Measurements from ENCODE around the gene VWA5B1. TPM values are rescaled to one million over a fixed set of nuclear protein-coding genes. Genes with fewer than 3 reads are reported as not detected.
"Not testable (repeated sequence)": the region's sequence is repeated elsewhere in the genome, so short reads cannot be mapped to it uniquely, and the experiment has no call there.

VWA5B1 gene
- total RNA-seq, 1 experiment from 2014 or later: not detected

- POLR2A ChIA-PET (ENCODE audit: unreplicated experiment): no interaction called here
Measured at GRCh38 chr1:20284625-20285024, 6.0 kb upstream of the VWA5B1 start.

GRCh38 chr1:20285510-20285909, 5.2 kb upstream of the VWA5B1 start:
- BruUV-seq (replicated peaks): no TSS peak
- no peak overlapping the region for H3K9ac ChIP-seq (ENCODE audit: low read length)
- no peaks in the 10 kb centered on the region for H4K20me1 ChIP-seq (ENCODE audit: low read length)
- intact Hi-C loops (cut with micrococcal nuclease): no loop called here
- H3K79me2 ChIP-seq (ENCODE audit: low read length): no peaks in the 10 kb centered on the region
- no peaks in the 10 kb centered on the region for H3F3A ChIP-seq (ENCODE audit: low read length, unreplicated experiment)
- ChIA-PET CTCF (no interaction called here), POLR2A (ENCODE audit: unreplicated experiment) (no interaction called here)
- H3K4me1 ChIP-seq (ENCODE audit: insufficient read depth, low read length): no peaks in the 10 kb centered on the region
- H3K4me2 ChIP-seq (ENCODE audit: low read length): no peak overlapping the region
- DNase-seq (no peak), ATAC-seq (no peak)
- H3K9me2 ChIP-seq (replicated peaks; ENCODE audit: low read length): no peaks in the 10 kb centered on the region
- H3K27ac ChIP-seq (ENCODE audit: low read length): no peak overlapping the region
- no peak overlapping the region for H2AFZ ChIP-seq (ENCODE audit: low read length)
- H3K4me3 ChIP-seq (ENCODE audit: low read length): no peak overlapping the region
- no peaks in the 10 kb centered on the region for H3K36me3 ChIP-seq (ENCODE audit: low read depth, low read length)
- no peaks in the 10 kb centered on the region for H3K27me3 ChIP-seq (ENCODE audit: low read length)
- no peak for TF ChIP-seq EZH2 (IDR thresholded peaks at IDR 0.05; ENCODE audit: low read length, unreplicated experiment)
- TF ChIP-seq EZH2phosphoT487 (IDR thresholded peaks at IDR 0.05; ENCODE audit: borderline replicate concordance, low read length): no peak
- H3K9me3 ChIP-seq (ENCODE audit: low read length): no peaks in the 10 kb centered on the region

More at GRCh38 chr1:20284625-20285024, 6.0 kb upstream of the VWA5B1 start:
- no peak for DNase-seq
- H3K27ac ChIP-seq (ENCODE audit: low read length): no peak overlapping the region
- H3K4me1 ChIP-seq (ENCODE audit: insufficient read depth, low read length): peaks cover 5% of the 10 kb centered on the region
- no peaks in the 10 kb centered on the region for H3K79me2 ChIP-seq (ENCODE audit: low read length)
- no peak overlapping the region for H3K4me2 ChIP-seq (ENCODE audit: low read length)
- H2AFZ ChIP-seq (ENCODE audit: low read length): no peak overlapping the region
- no peak overlapping the region for H3K4me3 ChIP-seq (ENCODE audit: low read length)
- no peaks in the 10 kb centered on the region for H3K36me3 ChIP-seq (ENCODE audit: low read depth, low read length)
- TF ChIP-seq EZH2 (IDR thresholded peaks at IDR 0.05; ENCODE audit: low read length, unreplicated experiment) (no peak), CTCF (conservative IDR thresholded peaks at IDR 0.05; ENCODE audit: low read depth, low read length) (no peak), EZH2phosphoT487 (IDR thresholded peaks at IDR 0.05; ENCODE audit: borderline replicate concordance, low read length) (no peak)
- no peak for ATAC-seq
- intact Hi-C loops (cut with micrococcal nuclease): no loop called here
- H3K9me3 ChIP-seq (ENCODE audit: low read length): no peaks in the 10 kb centered on the region
- no peaks in the 10 kb centered on the region for H3K9me2 ChIP-seq (replicated peaks; ENCODE audit: low read length)
- BruUV-seq (replicated peaks): no TSS peak
- CTCF ChIA-PET: no interaction called here
- no peaks in the 10 kb centered on the region for H4K20me1 ChIP-seq (ENCODE audit: low read length)
- no peaks in the 10 kb centered on the region for H3K27me3 ChIP-seq (ENCODE audit: low read length)
- H3F3A ChIP-seq (ENCODE audit: low read length, unreplicated experiment): no peaks in the 10 kb centered on the region
- no peak overlapping the region for H3K9ac ChIP-seq (ENCODE audit: low read length)

- intact Hi-C loops (cut with micrococcal nuclease); H3K9me2 ChIP-seq (replicated peaks; ENCODE audit: low read length); H2AFZ ChIP-seq (ENCODE audit: low read length); ATAC-seq; H3K4me2 ChIP-seq (ENCODE audit: low read length); H3K27me3 ChIP-seq (ENCODE audit: low read length); H3K4me3 ChIP-seq (ENCODE audit: low read length); H3K9ac ChIP-seq (ENCODE audit: low read length); H3F3A ChIP-seq (ENCODE audit: low read length, unreplicated experiment); POLR2A ChIA-PET (ENCODE audit: unreplicated experiment); DNase-seq; CTCF ChIA-PET; H3K4me1 ChIP-seq (ENCODE audit: insufficient read depth, low read length); BruUV-seq (replicated peaks); H3K79me2 ChIP-seq (ENCODE audit: low read length); H3K36me3 ChIP-seq (ENCODE audit: low read depth, low read length); H3K9me3 ChIP-seq (ENCODE audit: low read length); H4K20me1 ChIP-seq (ENCODE audit: low read length); H3K27ac ChIP-seq (ENCODE audit: low read length): not testable (repeated sequence)
Measured at GRCh38 chr1:20287696-20288095, 3.0 kb upstream of the VWA5B1 start.

- Histone ChIP-seq H3K4me2 (ENCODE audit: low read length) (no peak overlapping the region), H3K9ac (ENCODE audit: low read length) (no peak overlapping the region), H3K79me2 (ENCODE audit: low read length) (no peaks in the 10 kb centered on the region), H3F3A (ENCODE audit: low read length, unreplicated experiment) (no peaks in the 10 kb centered on the region), H2AFZ (ENCODE audit: low read length) (no peak overlapping the region), H3K4me1 (ENCODE audit: insufficient read depth, low read length) (no peaks in the 10 kb centered on the region), H3K27ac (ENCODE audit: low read length) (no peak overlapping the region), H3K27me3 (ENCODE audit: low read length) (no peaks in the 10 kb centered on the region), H3K9me2 (replicated peaks; ENCODE audit: low read length) (no peaks in the 10 kb centered on the region), H3K36me3 (ENCODE audit: low read depth, low read length) (no peaks in the 10 kb centered on the region), H4K20me1 (ENCODE audit: low read length) (no peaks in the 10 kb centered on the region), H3K4me3 (ENCODE audit: low read length) (no peak overlapping the region), H3K9me3 (ENCODE audit: low read length) (no peaks in the 10 kb centered on the region)
- TF ChIP-seq EZH2 (IDR thresholded peaks at IDR 0.05; ENCODE audit: low read length, unreplicated experiment): no peak
- no peak for TF ChIP-seq EZH2phosphoT487 (IDR thresholded peaks at IDR 0.05; ENCODE audit: borderline replicate concordance, low read length)
- TF ChIP-seq CTCF (conservative IDR thresholded peaks at IDR 0.05; ENCODE audit: low read depth, low read length): no peak
- ChIA-PET CTCF (no interaction called here), POLR2A (ENCODE audit: unreplicated experiment) (no interaction called here)
- ATAC-seq: no peak
- BruUV-seq (replicated peaks): no TSS peak
- DNase-seq: no peak
- intact Hi-C loops (cut with micrococcal nuclease): no loop called here
Measured at GRCh38 chr1:20291645-20292084, 990 bp downstream of the VWA5B1 start.

All from PC-3 (cell line).